HEK293 (cell line): ENCODE data around the gene FAM234B.

Experiments
- CTCF ChIA-PET: fragments of 350-600 bp; formaldehyde crosslinking; extraction: SDS; loops from one replicate; lab custom pipeline; 2021; ENCODE audit warnings: antibody characterized with exemption; lab: Yijun Ruan, JAX
- POLR2A ChIA-PET: fragments of 300-600 bp; formaldehyde crosslinking; extraction: SDS; loops from one replicate; lab custom pipeline; 2020; ENCODE audit warnings: antibody characterized with exemption, inconsistent platforms; lab: Yijun Ruan, JAX
- H3K27ac ChIP-seq: fragments of 200-500 bp; sonication (Bioruptor generic); 2 replicates; pipeline ENCODE4 v1.5.1; 2014; ENCODE audit warnings: low read depth, low read length, control low read depth, inconsistent platforms; ENCODE audit errors: extremely low read depth
- H3K36me3 ChIP-seq, 2 experiments: fragments of 200-500 bp in 1 of 2; sonication (Bioruptor generic) in 1 of 2; 1 replicate in 1 of 2; 2 replicates in 1 of 2; pipeline ENCODE4 v1.5.1; 2014 to 2017; ENCODE audit warnings: inconsistent platforms in 2 of 2, low read length in 2 of 2; ENCODE audit not compliant: control insufficient read depth in 2 of 2, insufficient read depth in 1 of 2
- H3K4me1 ChIP-seq: fragments of 200-500 bp; sonication (Bioruptor generic); 2 replicates; pipeline ENCODE4 v1.5.1; 2014; ENCODE audit warnings: mild to moderate bottlenecking, low read length, inconsistent platforms; ENCODE audit not compliant: control insufficient read depth, insufficient read depth
- H3K4me3 ChIP-seq: 2 replicates; pipeline ENCODE4 v1.5.1; 2011; ENCODE audit warnings: low read depth, mild to moderate bottlenecking, control low read depth, low read length, moderate library complexity
- H3K9me3 ChIP-seq: fragments of 200-500 bp; sonication (Bioruptor generic); 2 replicates; pipeline ENCODE4 v1.5.1; 2014; ENCODE audit warnings: low read depth, low read length, inconsistent platforms; ENCODE audit not compliant: control insufficient read depth, insufficient read depth
- HOXC10 ChIP-seq: sonication (generic); formaldehyde crosslinking; IDR thresholded peaks from 2 replicates; pipeline ENCODE4 v1.8.1; 2023; ENCODE audit warnings: mild to moderate bottlenecking, missing genetic modification reagents
- KLF10 ChIP-seq: fragments of 450-650 bp; IDR thresholded peaks from 2 replicates; pipeline ENCODE4 v1.5.1; 2018; ENCODE audit warnings: missing biosample characterization, mild to moderate bottlenecking, missing genetic modification characterization
- KLF16 ChIP-seq: fragments of 450-650 bp; formaldehyde crosslinking; IDR thresholded peaks from 2 replicates; pipeline ENCODE4 v1.5.1; 2017; ENCODE audit warnings: missing biosample characterization, missing genetic modification characterization
- SP3 ChIP-seq: fragments of 450-650 bp; formaldehyde crosslinking; IDR thresholded peaks from 2 replicates; pipeline ENCODE4 v1.5.1; 2016; ENCODE audit warnings: missing biosample characterization, missing genetic modification characterization
- TRIM28 ChIP-seq: IDR thresholded peaks from 2 replicates; pipeline ENCODE4 v1.6.1; 2011; ENCODE audit warnings: low read length, control low read depth, borderline replicate concordance
- YY1 ChIP-seq: fragments of 450-650 bp; formaldehyde crosslinking; IDR thresholded peaks from 2 replicates; pipeline ENCODE4 v1.5.1; 2018; ENCODE audit warnings: missing biosample characterization, missing genetic modification characterization
- ZBTB17 ChIP-seq: fragments of 450-650 bp; formaldehyde crosslinking; IDR thresholded peaks from 2 replicates; pipeline ENCODE4 v1.5.1; 2016; ENCODE audit warnings: missing biosample characterization, missing genetic modification characterization
- ZBTB8A ChIP-seq: fragments of 450-650 bp; formaldehyde crosslinking; IDR thresholded peaks from 2 replicates; pipeline ENCODE4 v1.5.1; 2016; ENCODE audit warnings: missing biosample characterization, missing genetic modification characterization
- ZEB2 ChIP-seq: fragments of 450-650 bp; formaldehyde crosslinking; IDR thresholded peaks from 2 replicates; pipeline ENCODE4 v1.5.1; 2016; ENCODE audit warnings: missing biosample characterization, missing genetic modification characterization
- ZNF169 ChIP-seq: fragments of 450-650 bp; formaldehyde crosslinking; IDR thresholded peaks from 2 replicates; pipeline ENCODE4 v1.5.1; 2016; ENCODE audit warnings: missing biosample characterization, missing genetic modification characterization
- ZNF174 ChIP-seq: fragments of 450-650 bp; formaldehyde crosslinking; IDR thresholded peaks from 2 replicates; pipeline ENCODE4 v1.5.0; 2017; ENCODE audit warnings: missing biosample characterization, mild to moderate bottlenecking, missing genetic modification characterization
- ZNF211 ChIP-seq: fragments of 450-650 bp; formaldehyde crosslinking; IDR thresholded peaks from 2 replicates; pipeline ENCODE4 v1.5.1; 2016; ENCODE audit warnings: low read depth, missing biosample characterization, missing genetic modification characterization
- ZNF223 ChIP-seq: fragments of 450-650 bp; formaldehyde crosslinking; IDR thresholded peaks from 2 replicates; pipeline ENCODE4 v1.5.1; 2016; ENCODE audit warnings: missing biosample characterization, missing genetic modification characterization
- ZNF324 ChIP-seq: fragments of 450-650 bp; formaldehyde crosslinking; IDR thresholded peaks from 2 replicates; pipeline ENCODE4 v1.5.1; 2016; ENCODE audit warnings: missing biosample characterization, missing genetic modification characterization
- ZNF335 ChIP-seq: fragments of 450-650 bp; formaldehyde crosslinking; conservative IDR thresholded peaks from 2 replicates; pipeline ENCODE4 v1.5.1; 2016; ENCODE audit warnings: missing biosample characterization, missing genetic modification characterization
- ZNF473 ChIP-seq: fragments of 450-650 bp; formaldehyde crosslinking; IDR thresholded peaks from 2 replicates; pipeline ENCODE4 v1.5.1; 2017; ENCODE audit warnings: missing biosample characterization, missing genetic modification characterization
- ZNF510 ChIP-seq: fragments of 450-650 bp; formaldehyde crosslinking; IDR thresholded peaks from 2 replicates; pipeline ENCODE4 v1.5.1; 2018; ENCODE audit warnings: mild to moderate bottlenecking, missing genetic modification characterization, missing biosample characterization; ENCODE audit not compliant: insufficient replicate concordance
- ZNF555 ChIP-seq: fragments of 450-650 bp; formaldehyde crosslinking; conservative IDR thresholded peaks from 2 replicates; pipeline ENCODE4 v1.5.1; 2017; ENCODE audit warnings: missing biosample characterization, mild to moderate bottlenecking, missing genetic modification characterization, inconsistent platforms
- ZNF560 ChIP-seq: fragments of 450-650 bp; formaldehyde crosslinking; IDR thresholded peaks from 2 replicates; pipeline ENCODE4 v1.5.1; 2017; ENCODE audit warnings: missing biosample characterization, missing genetic modification characterization, borderline replicate concordance
- ZNF580 ChIP-seq: fragments of 450-650 bp; formaldehyde crosslinking; IDR thresholded peaks from 2 replicates; pipeline ENCODE4 v1.5.1; 2016; ENCODE audit warnings: missing biosample characterization, missing genetic modification characterization
- ZNF626 ChIP-seq: fragments of 450-650 bp; sonication (Bioruptor Pico); formaldehyde crosslinking; IDR thresholded peaks from 2 replicates; pipeline ENCODE4 v1.5.1; 2018; ENCODE audit warnings: missing biosample characterization, missing genetic modification characterization, inconsistent platforms
- ZNF670 ChIP-seq: fragments of 450-650 bp; formaldehyde crosslinking; IDR thresholded peaks from 2 replicates; pipeline ENCODE4 v1.5.1; 2016; ENCODE audit warnings: missing biosample characterization, missing genetic modification characterization, low read depth
- ZNF677 ChIP-seq: fragments of 450-650 bp; IDR thresholded peaks from 2 replicates; pipeline ENCODE4 v1.5.0; 2018; ENCODE audit warnings: missing biosample characterization, mild to moderate bottlenecking, missing genetic modification characterization, moderate library complexity
- ZNF701 ChIP-seq: fragments of 450-650 bp; formaldehyde crosslinking; IDR thresholded peaks from 2 replicates; pipeline ENCODE4 v1.5.1; 2016; ENCODE audit warnings: missing biosample characterization, missing genetic modification characterization
- TF ChIP-seq, protein P1 (sequence below): fragments of 450-650 bp; formaldehyde crosslinking; IDR thresholded peaks from 2 replicates; pipeline ENCODE4 v1.5.1; 2016; ENCODE audit warnings: missing biosample characterization, missing genetic modification characterization
- TF ChIP-seq, protein P2 (sequence below): fragments of 450-650 bp; formaldehyde crosslinking; IDR thresholded peaks from 2 replicates; pipeline ENCODE4 v1.5.1; 2016; ENCODE audit warnings: missing biosample characterization, missing genetic modification characterization

Gene FAM234B

GRCh38 chr12:13073173-13073572 is 29.0 kb downstream of the FAM234B start:
- Histone ChIP-seq H3K4me3 (no peak overlapping the region), H3K9me3 (no peaks in the 10 kb centered on the region), H3K4me1 (no peaks in the 10 kb centered on the region), H3K27ac (no peak overlapping the region), H3K36me3 (peaks cover 3 to 65% of the 10 kb centered on the region in 2 experiments; a peak in 2 of 3 replicates)
- POLR2A ChIA-PET: no interaction called here
- CTCF ChIA-PET: interaction anchor here (0.6 to 0.7 kb wide), 2 partner anchors 37 to 123 kb away, joined by 3 read pairs; partner anchors contain the start of gene EMP1
- TF ChIP-seq ZNF555: no peak
- TF ChIP-seq ZNF169: no peak
- no peak for TF ChIP-seq ZBTB8A
- no peak for TF ChIP-seq ZNF670 (tag by site-specific recombination)
- TF ChIP-seq, protein P1, sequence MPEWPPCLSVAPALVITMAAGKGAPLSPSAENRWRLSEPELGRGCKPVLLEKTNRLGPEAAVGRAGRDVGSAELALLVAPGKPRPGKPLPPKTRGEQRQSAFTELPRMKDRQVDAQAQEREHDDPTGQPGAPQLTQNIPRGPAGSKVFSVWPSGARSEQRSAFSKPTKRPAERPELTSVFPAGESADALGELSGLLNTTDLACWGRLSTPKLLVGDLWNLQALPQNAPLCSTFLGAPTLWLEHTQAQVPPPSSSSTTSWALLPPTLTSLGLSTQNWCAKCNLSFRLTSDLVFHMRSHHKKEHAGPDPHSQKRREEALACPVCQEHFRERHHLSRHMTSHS (tag by site-specific recombination): no peak
- no peak for TF ChIP-seq ZNF211 (tag by site-specific recombination)
- no peak for TF ChIP-seq SP3 (tag by site-specific recombination)
- TF ChIP-seq ZNF677: no peak
- TF ChIP-seq ZNF510 (tag by site-specific recombination): no peak
- TF ChIP-seq ZNF626: no peak
- TF ChIP-seq ZNF174: no peak
- no peak for TF ChIP-seq ZNF473 (tag by site-specific recombination)
- TF ChIP-seq ZBTB17 (tag by site-specific recombination): no peak
- TF ChIP-seq TRIM28: no peak
- TF ChIP-seq ZNF701 (tag by site-specific recombination): no peak
- TF ChIP-seq, protein P2, sequence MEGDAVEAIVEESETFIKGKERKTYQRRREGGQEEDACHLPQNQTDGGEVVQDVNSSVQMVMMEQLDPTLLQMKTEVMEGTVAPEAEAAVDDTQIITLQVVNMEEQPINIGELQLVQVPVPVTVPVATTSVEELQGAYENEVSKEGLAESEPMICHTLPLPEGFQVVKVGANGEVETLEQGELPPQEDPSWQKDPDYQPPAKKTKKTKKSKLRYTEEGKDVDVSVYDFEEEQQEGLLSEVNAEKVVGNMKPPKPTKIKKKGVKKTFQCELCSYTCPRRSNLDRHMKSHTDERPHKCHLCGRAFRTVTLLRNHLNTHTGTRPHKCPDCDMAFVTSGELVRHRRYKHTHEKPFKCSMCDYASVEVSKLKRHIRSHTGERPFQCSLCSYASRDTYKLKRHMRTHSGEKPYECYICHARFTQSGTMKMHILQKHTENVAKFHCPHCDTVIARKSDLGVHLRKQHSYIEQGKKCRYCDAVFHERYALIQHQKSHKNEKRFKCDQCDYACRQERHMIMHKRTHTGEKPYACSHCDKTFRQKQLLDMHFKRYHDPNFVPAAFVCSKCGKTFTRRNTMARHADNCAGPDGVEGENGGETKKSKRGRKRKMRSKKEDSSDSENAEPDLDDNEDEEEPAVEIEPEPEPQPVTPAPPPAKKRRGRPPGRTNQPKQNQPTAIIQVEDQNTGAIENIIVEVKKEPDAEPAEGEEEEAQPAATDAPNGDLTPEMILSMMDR (tag by site-specific recombination): no peak
- TF ChIP-seq ZEB2 (tag by site-specific recombination): no peak
- TF ChIP-seq ZNF335: no peak

DNA sequence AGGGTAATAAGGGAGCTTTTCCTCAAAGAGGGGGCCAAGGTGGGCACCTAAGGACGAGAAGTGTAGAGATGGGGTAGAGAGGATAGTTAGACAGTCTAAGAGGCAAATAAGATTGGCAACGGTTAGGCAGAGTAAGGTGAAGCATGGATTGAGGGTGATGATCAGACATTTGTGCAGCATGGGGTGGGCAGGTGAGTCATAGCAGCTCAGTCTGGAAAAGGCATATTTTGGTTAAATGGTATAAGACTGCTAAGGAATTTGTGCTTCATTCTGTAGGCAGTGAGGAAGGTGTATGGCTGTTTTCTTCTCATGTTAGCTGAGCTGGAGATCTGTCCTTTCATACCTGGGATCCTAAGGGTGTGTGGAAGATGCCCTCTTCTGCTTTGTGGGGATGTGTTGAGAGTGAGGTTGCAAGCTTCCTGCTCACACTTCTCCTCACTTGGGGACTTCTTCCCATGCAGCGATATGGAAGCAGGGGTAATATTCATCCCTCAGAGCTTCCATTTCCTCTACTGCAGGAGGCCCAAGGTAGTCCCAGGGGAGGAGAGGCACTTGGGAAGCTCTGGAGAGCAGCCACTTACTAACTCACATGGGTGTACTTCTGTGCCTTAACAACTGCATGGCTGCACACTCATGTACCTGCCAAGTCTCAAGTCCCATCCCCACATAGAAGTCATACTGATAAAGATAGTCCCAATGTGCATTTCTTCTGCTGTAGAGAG is 30.4 kb downstream of the FAM234B start:
- Histone ChIP-seq H3K4me3 (no peak overlapping the region), H3K27ac (no peak overlapping the region), H3K36me3 (peaks cover 0 to 55% of the 10 kb centered on the region in 2 experiments; a peak in 2 of 3 replicates), H3K4me1 (no peaks in the 10 kb centered on the region), H3K9me3 (no peaks in the 10 kb centered on the region)
- ChIA-PET CTCF (no interaction called here), POLR2A (no interaction called here)
- no peak for TF ChIP-seq KLF10
- no peak for TF ChIP-seq HOXC10 (CRISPR knock-in tag)
- no peak for TF ChIP-seq ZNF560
- TF ChIP-seq ZNF324: no peak
- no peak for TF ChIP-seq ZNF223 (tag by site-specific recombination)
- TF ChIP-seq ZNF580 (tag by site-specific recombination): no peak
- no peak for TF ChIP-seq YY1 (tag by site-specific recombination)
- TF ChIP-seq KLF16 (tag by site-specific recombination): no peak
